Prostate gland (tissue), 2 donors: ENCODE results near the gene ATP5PD. TPM values are rescaled to one million over a fixed set of nuclear protein-coding genes. Genes with fewer than 3 reads are reported as not detected.
A peak's percentile ranks its signal among the peaks of the same experiment; 100 is the strongest.
"Not testable (repeated sequence)": the region's sequence is repeated elsewhere in the genome, so short reads cannot be mapped to it uniquely, and the experiment has no call there.

Experiments used
- DNase-seq: peaks from one replicate; pipeline ENCODE4 v3.0.0-alpha.2; 2019; ENCODE audit warnings: low spot score
- H3K27ac ChIP-seq, 2 donors: fragments of 200-600 bp; sonication (generic); 2 replicates each; pipeline ENCODE4 v1.5.1; 2017 to 2019
- H3K27me3 ChIP-seq: fragments of 200-600 bp; sonication (generic); replicated peaks from 2 replicates; pipeline ENCODE4 v1.5.1; 2019; ENCODE audit not compliant: insufficient read depth
- H3K36me3 ChIP-seq, 2 donors: fragments of 200-600 bp; sonication (generic); 1 replicate in 1 of 2; 2 replicates in 1 of 2; pipeline versions ENCODE4 v1.5.1 to v1.8.1; 2017 to 2019
- H3K4me1 ChIP-seq: fragments of 200-600 bp; sonication (generic); replicated peaks from 2 replicates; pipeline ENCODE4 v1.5.1; 2019
- H3K4me3 ChIP-seq, 2 donors: fragments of 200-600 bp; sonication (generic); 2 replicates each; pipeline ENCODE4 v1.5.1; 2017 to 2019
- H3K9me3 ChIP-seq: fragments of 200-600 bp; sonication (generic); 2 replicates; pipeline ENCODE4 v1.5.1; 2017
- POLR2A ChIP-seq: fragments of 450-650 bp; IDR thresholded peaks from one replicate; pipeline ENCODE4 v1.6.1; 2016; ENCODE audit warnings: antibody characterized with exemption, mild to moderate bottlenecking
- POLR2AphosphoS5 ChIP-seq: sonication (generic); formaldehyde crosslinking; IDR thresholded peaks from one replicate; pipeline ENCODE4 v1.6.1; 2017; ENCODE audit warnings: antibody characterized with exemption
- WGBS: methylation state at CpG from one replicate; pipeline ENCODE4 v1.1.5; 2018; 5-methylcytosine and 5-hydroxymethylcytosine counted together
- intact Hi-C: fragments of 100-400 bp; cut with DNase I; formaldehyde crosslinking; loops from one replicate; pipeline ENCODE4 v1.14.2; 2022
- total RNA-seq, 2 donors: library from RNA; depleted of rRNA; stranded (reverse); fragments of >200 nt; gene quantifications; one replicate each; pipeline ENCODE4 v1.1.0, GENCODE V29; 2016
- TF ChIP-seq, protein P1 (sequence below), 4 experiments: fragments of 200-600 bp in 2 of 4; fragments of 450-650 bp in 2 of 4; sonication (generic) in 2 of 4; IDR thresholded peaks; 1 replicate in 3 of 4; 2 replicates in 1 of 4; pipeline ENCODE4 v1.5.1; 2016 to 2019; ENCODE audit warnings: antibody characterized with exemption in 4 of 4, mild to moderate bottlenecking in 2 of 4, moderate library complexity in 2 of 4

Gene ATP5PD
- total RNA-seq, 2 donors from 2014 or later: 116 to 201 TPM

DNA sequence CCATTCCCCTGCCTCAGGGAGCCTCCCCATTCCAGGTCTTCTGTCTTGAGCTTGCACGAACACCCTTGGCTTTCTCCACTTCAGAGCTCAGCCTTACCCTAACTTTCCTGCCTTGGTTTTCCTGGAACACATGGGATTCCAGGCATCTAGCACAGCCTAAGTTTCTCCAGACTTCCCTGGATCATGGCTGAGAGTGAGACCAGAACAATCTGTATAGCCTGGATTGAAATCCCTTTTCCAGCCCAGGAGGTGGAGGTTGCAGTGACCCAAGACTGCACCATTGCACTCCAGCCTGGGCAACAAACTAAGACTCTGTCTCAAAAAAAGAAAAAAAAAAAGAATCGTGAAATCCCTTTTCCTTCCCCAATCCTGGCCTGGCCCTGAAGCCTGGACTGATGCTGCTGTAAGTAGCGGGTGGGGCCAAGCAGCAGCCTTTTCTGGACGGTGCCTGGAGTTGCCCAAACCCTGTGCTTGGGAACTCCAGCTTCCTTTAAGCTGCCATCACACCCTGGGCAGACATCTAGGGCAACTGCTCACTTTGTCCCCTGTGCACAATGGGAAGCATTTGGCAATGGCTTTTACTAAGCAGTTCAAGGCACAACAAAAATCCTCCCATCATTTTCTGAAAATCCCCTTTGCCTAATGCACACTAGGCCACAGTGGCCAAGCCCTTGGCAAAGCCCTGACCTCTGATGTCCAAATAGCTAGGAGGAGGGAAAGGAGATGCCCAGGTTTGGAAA is 29.0 kb upstream of the ATP5PD start:
- no peak overlapping the region for H3K27ac ChIP-seq
- intact Hi-C loops: no loop called here
- H3K27me3 ChIP-seq: no peaks in the 10 kb centered on the region
- WGBS: 68% methylated on average over 4 of the region's 4 CpGs
- TF ChIP-seq POLR2A (no peak), POLR2AphosphoS5 (no peak)
- TF ChIP-seq, protein P1, sequence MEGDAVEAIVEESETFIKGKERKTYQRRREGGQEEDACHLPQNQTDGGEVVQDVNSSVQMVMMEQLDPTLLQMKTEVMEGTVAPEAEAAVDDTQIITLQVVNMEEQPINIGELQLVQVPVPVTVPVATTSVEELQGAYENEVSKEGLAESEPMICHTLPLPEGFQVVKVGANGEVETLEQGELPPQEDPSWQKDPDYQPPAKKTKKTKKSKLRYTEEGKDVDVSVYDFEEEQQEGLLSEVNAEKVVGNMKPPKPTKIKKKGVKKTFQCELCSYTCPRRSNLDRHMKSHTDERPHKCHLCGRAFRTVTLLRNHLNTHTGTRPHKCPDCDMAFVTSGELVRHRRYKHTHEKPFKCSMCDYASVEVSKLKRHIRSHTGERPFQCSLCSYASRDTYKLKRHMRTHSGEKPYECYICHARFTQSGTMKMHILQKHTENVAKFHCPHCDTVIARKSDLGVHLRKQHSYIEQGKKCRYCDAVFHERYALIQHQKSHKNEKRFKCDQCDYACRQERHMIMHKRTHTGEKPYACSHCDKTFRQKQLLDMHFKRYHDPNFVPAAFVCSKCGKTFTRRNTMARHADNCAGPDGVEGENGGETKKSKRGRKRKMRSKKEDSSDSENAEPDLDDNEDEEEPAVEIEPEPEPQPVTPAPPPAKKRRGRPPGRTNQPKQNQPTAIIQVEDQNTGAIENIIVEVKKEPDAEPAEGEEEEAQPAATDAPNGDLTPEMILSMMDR (IDR thresholded peaks at IDR 0.05): no peak
- no peak overlapping the region for H3K4me3 ChIP-seq
- H3K4me1 ChIP-seq: no peaks in the 10 kb centered on the region
- no peaks in the 10 kb centered on the region for H3K9me3 ChIP-seq
- no peak for DNase-seq
- no peaks in the 10 kb centered on the region for H3K36me3 ChIP-seq

DNA sequence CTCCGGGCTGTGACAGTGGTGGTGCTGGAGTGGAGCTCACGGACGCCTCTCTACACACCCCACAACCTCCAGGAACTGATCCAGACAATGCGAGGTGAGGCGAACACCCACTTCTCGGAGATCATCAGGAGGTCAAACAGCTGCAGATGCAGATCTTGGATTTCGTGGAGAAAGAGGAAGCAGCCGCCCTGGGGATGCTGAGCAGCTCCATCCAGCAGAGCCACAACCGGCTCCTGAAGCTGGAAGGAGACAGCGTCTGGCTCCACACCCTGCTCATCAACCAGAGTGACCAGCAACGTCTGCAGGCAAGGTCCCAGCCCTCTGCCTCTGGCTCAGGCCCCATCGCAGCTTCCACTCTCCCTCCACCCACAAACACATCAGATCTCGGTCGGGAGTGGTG is 27.8 kb upstream of the ATP5PD start:
- 78% methylated on average over 14 of the region's 14 CpGs for WGBS
- Histone ChIP-seq H3K27ac (no peak overlapping the region), H3K4me3 (no peak overlapping the region), H3K27me3 (no peaks in the 10 kb centered on the region), H3K36me3 (no peaks in the 10 kb centered on the region), H3K4me1 (no peaks in the 10 kb centered on the region), H3K9me3 (no peaks in the 10 kb centered on the region)
- DNase-seq: no peak
- intact Hi-C loops: loop anchor here (5.0 kb wide), 1 partner anchor 38 kb away; no protein-coding TSS in a partner anchor
- TF ChIP-seq POLR2AphosphoS5 (no peak), POLR2A (no peak)
- TF ChIP-seq, protein P1 (IDR thresholded peaks at IDR 0.05): no peak

DNA sequence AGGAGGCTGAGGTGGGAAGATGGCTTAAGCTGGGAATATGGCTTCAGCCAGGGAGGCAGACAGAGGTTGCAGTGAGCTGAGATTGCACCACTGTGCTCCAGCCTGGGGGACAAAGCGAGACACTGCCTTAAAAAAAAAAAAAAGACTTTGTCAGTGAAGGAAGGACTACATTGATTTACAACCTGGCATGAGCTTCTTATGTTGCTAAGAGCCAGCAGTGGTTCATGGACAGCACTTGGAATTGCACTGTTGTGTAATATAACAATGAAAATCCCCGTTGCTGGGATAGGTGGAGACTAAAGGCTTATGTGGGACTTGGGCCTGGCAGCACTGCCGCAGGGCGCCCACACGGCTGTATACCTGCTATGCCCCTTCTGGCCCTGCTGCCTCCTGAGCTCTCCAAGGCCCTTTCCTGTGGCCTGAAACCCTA is 26.9 kb upstream of the ATP5PD start:
- Histone ChIP-seq H3K36me3 (no peaks in the 10 kb centered on the region), H3K4me1 (no peaks in the 10 kb centered on the region), H3K9me3 (no peaks in the 10 kb centered on the region), H3K4me3 (no peak overlapping the region), H3K27me3 (no peaks in the 10 kb centered on the region), H3K27ac (peak overlapping the region in 1 of 2 donors; percentile 18)
- 27% methylated on average over 5 of the region's 5 CpGs for WGBS
- DNase-seq: peak; percentile 66
- intact Hi-C loops: loop anchor here (5.0 kb wide), 1 partner anchor 39 kb away; no protein-coding TSS in a partner anchor
- TF ChIP-seq POLR2A: no peak
- TF ChIP-seq POLR2AphosphoS5: peak; percentile 89
- TF ChIP-seq, protein P1 (IDR thresholded peaks at IDR 0.05): peak in 2 of 4 experiments; percentile 6 to 16

DNA sequence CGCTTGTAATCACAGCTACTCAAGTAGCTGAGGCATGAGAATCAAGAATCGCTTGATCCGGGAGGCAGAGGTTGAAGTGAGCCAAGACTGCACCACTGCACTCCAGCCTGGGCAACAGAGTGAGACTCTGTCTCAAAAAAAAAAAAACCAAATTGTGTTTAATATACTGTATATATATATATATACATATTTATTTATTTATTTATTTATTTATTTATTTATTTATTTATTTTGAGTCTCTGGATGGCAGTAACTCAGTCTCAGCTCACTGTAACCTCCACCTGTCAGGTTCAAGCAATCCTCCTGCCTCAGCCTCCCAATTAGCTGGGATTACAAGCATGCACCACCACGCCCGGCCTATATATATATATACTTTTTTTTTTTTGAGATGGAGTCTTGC is 26.1 kb upstream of the ATP5PD start:
- H3K9me3 ChIP-seq: not testable (repeated sequence)
- intact Hi-C loops: loop anchor here (5.0 kb wide), 1 partner anchor 39 kb away; no protein-coding TSS in a partner anchor
- WGBS: 94% methylated on average over 5 of the region's 5 CpGs

DNA sequence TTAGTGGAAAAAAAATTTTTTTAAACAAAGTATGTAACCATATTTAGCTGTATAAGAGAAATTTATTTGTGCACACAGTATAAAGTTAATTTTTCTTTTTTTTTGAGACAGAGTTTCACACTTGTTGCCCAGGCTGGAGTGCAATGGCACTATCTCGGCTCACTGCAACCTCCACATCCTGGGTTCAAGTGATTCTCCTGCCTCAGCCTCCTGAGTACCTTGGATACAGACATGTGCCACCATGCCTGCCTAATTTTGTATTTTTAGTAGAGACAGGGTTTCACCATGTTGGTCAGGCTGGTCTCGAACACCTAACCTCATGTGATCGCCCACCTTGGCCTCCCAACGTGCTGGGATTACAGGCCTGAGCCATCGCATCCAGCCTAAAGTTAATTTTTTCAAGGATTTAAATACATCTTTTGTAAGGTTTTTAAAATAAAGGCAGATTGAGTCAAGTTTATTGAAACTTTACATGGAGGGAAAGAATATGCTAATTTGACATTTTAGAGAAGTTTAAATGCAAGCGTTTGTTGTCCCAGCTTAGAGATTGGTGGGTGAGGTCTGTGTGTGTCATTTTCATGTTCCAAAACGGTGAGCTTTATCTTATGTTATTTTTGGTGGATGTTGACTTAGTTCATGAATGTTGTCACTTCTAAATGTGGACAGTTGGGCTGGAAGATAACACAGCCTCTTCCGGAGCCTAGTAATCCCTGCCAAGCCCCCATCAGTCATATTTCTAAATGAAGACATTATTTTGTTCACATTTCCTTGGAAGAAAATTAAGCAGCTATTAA is 24.9 kb upstream of the ATP5PD start:
- intact Hi-C loops: loop anchor here (5.0 kb wide), 1 partner anchor 41 kb away; no protein-coding TSS in a partner anchor
- H3K27me3 ChIP-seq, H3K4me3 ChIP-seq, H3K36me3 ChIP-seq, DNase-seq, H3K27ac ChIP-seq, H3K9me3 ChIP-seq, H3K4me1 ChIP-seq: not testable (repeated sequence)
- 88% methylated on average over 8 of the region's 8 CpGs for WGBS

More for the DNA sequence above, 26.1 kb upstream of the ATP5PD start:
- H3K27me3 ChIP-seq, H3K4me1 ChIP-seq, H3K27ac ChIP-seq, H3K36me3 ChIP-seq, H3K4me3 ChIP-seq, DNase-seq: not testable (repeated sequence)
